Measurements from ENCODE around the gene TM4SF18.
"Not testable (repeated sequence)": the region's sequence is repeated elsewhere in the genome, so short reads cannot be mapped to it uniquely, and the experiment has no call there.

The TM4SF18 gene, protein sequence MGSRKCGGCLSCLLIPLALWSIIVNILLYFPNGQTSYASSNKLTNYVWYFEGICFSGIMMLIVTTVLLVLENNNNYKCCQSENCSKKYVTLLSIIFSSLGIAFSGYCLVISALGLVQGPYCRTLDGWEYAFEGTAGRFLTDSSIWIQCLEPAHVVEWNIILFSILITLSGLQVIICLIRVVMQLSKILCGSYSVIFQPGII

DNA sequence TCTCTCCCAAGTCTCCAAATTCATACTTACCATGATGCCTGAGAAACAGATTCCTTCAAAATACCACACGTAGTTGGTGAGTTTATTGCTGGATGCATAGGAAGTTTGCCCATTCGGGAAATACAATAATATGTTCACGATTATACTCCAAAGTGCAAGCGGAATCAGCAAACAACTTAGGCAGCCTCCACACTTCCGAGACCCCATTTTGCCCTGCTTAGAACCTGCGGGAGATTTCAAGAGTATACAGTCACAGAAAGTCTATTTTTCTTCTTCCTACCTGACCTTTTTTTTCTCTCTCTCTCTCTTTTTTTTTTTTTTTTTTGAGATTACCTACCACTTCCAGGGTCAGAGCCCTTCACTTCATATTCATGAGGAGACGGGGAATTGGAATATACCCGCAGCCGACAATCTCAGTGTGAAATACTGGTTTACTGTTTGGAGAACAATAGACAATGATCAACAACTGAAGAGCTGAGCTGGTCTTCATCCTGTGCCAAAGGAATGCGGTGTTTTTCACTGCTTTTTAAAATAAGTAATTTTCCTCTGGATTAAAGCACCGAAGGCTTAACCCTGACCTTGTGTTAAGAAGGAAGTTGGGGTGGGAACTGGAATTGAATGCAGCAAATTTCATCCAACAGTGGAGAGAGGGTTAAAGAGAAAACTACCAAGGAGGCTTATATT, at the start of gene TM4SF18:
Gene TM4SF18 (minus strand): TSS at position 461 of the 684 bp plus-strand sequence. CDS start 254 bp downstream, at position 207.
- DNase-seq, result no peak

DNA sequence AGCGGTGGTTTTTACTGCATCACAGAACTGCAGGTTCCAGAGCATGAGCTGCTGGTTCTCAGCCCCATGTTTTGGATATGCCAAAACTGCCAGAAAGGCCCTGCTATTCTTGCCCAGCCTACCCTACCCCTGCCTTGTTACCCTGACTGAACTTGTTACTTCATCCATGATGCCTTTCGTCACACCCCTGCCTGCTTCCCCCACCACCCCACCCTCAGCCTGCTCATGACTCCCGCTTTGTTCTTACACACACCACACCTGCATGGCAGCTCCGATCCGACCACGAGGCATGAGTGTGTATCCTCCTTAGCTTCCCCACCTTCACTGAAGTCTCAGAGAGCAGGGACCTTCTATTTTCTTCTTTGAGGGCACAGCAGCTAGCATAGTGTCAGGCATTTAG, 49.1 kb upstream of the TM4SF18 start:
- DNase-seq, result no peak

DNA sequence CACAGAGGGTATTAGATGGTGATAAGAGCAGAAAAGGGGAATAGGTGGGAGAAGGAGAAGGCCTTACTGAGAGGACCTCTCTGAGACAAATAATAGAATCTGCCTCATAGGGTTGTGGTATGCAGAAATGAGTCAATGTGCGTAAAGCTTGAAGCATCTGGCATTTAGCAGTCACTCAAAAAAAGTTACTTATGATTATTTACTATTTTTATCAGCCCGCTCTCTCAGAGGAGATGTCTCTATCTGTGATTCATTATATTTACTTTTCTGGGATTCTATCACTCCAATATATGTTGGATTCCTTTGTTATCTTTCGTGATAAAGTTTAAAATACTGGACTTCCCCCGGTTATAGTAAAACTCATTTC, 48.6 kb upstream of the TM4SF18 start:
- DNase-seq, result no peak

DNA sequence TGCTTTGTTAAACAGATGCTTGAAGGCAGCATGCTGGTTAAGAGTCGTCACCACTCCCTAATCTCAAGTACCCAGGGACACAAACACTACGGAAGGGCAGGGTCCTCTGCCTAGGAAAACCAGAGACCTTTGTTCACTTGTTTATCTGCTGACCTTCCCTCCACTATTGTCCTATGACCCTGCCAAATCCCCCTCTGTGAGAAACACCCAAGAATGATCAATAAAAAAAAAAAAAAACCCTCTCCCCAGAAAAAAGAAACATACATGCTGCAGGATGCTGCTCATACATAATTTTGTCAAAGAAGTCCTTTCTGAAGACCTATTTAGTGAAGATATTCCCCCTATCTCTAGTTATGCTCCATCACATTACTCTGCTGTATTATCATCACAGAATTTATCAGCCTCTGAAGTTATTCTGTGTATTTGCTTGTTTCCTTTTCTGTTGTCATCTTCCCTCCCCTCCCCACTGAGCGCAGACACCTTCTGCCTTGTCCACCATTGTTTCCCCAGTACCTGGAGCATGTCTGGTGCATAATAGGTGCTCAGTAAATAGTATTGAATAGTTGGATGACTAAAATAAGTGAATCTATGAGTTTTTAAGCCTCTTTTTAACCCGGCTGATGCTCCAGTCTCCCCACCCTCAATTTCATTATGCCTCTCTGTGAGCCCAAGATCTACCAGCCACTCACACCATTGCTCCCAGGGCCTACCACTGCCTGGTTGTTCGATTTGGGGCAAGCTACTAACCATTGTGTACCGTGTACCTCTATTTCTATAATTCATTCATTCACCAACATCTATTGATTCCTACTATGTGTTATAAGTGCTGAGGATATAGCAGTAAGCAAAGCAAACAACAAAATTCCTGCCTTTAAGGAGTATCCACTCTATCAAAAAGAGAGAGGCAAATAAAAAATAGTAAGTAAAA, 48.0 kb upstream of the TM4SF18 start:
- no peak for DNase-seq

DNA sequence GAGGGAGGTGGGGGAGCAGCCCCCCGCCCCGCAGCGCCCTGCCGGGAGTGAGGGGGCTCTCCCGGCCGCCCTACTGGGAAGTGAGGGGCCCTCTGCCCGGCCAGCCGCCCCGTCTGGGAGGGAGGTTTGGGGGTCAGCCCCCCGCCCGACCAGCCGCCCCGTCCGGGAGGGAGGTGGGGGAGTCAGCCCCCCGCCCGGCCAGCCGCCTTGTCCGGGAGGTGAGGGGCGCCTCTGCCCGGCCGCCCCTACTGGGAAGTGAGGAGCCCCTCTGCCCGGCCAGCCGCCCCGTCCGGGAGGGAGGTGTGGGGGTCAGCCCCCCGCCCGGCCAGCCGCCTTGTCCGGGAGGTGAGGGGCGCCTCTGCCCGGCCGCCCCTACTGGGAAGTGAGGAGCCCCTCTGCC, 46.8 kb upstream of the TM4SF18 start:
- not testable (repeated sequence) for DNase-seq

DNA sequence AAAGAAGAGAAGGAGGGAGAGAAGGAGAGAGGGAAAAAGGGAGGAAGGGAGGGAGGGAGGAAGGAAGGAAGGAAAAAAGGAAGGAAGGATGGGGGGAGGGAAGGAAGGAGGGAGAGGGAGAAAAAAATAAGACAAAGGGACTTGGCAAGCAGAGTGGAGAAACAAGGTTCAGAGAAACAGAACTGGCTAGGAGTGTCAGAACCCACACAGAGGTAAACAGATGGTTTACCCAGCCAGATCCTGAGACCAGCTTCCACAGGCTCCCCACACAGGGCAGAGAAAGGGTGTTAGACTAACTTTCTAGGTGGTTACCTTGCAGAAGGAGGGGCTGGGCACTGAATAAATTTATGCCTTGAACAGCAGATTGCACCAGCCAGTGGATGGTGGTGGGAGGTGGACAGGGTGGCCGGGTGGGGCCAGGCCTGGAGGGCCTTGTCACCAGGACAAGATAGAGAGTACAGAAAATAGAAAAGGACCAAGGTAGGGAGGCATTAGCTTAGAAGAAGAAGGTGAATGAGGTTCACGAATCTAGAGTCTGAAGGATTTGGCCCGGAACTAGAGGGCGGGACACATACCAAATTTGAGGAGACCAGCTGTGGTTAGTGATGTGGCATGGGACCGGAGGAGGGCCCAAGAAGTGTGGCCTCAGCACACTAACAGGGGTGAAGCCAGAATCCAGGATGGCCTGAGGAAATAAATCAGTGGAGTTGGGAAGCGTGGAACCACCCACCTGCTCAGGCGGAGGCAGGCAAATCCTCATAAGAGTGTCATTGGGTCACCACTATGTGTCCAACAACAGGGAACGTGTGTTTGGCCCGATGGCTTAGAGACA, 45.3 kb upstream of the TM4SF18 start:
- no peak for DNase-seq

DNA sequence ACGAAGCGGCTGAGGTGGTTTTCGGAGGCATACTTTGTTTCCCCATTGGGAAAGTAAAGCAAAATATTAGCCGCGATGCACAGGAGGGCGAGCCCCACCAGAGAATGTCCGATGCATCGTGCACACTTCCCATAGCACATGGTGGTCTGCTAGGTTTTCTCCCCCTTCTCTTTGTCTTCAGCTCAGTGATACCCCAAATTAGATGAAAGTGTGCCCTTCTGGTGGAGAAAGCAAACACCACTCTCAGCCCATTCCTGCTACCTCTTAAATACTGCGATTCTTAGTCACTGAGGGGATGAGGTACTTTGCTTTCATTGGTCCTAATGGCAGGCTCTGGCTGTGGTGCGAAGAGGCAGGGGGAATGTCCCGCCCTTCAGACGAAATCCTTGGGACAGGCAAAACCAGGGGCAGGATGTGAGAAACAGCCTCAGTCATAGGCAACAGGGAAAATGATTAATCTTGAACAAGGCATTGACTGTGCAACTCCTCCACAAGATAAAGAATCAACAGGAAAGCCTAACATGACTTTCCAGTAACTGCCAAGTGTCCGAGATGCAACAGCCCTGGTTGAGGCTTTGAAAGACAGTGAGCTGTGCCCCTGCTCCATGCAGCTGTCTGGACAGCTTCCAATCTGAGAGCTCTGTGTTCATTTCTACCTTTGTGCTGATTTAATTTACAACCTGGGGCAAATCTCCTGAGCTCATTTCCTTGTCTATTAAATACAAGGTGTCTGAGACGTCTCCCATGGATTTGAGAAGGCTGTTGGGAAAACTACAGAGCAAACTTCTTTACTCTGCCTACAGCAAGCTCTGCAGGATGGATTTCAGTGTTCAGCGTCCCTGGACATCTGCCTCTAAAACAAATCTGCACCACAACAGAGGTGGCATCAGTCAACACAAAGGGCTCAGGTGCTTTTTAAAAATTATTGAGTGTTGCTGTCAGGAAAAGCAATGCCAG, 44.2 kb upstream of the TM4SF18 start, which contains the start of gene TM4SF1:
Gene TM4SF1 (minus strand): TSS at position 242 of the 957 bp plus-strand sequence. CDS start 102 bp downstream, at position 140.
- no peak for DNase-seq

DNA sequence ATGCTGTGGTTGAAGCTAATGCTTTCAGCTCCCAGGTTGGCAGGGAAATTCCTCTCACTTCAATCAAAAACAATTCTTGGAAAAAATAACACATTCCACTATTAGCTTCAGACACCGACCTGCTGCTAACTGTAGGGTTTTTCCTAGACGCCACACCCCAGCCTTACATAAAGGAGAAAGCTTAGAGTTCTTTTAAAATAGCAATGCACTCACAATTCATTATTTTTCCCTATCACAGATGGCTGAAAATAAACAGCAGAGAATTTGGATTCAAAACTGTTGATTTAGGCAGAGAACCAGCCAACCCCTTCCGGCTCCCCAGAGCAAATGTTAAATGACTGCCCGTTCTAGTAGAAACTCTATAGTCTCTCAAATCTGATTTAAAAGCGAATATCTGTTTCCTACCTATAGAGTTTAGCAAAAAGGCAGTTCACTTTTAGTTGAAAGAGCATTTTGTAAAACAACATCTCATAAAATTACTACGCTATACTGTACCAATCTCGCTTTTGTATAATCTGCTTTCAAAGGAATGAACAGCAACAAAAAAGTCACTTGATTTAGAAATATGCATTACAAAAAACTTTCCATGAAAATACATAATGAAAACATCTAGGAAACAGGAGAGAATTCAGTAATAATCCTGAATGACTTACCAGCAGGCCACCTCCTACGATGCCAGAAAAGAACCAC, 43.4 kb upstream of the TM4SF18 start:
- no peak for DNase-seq

DNA sequence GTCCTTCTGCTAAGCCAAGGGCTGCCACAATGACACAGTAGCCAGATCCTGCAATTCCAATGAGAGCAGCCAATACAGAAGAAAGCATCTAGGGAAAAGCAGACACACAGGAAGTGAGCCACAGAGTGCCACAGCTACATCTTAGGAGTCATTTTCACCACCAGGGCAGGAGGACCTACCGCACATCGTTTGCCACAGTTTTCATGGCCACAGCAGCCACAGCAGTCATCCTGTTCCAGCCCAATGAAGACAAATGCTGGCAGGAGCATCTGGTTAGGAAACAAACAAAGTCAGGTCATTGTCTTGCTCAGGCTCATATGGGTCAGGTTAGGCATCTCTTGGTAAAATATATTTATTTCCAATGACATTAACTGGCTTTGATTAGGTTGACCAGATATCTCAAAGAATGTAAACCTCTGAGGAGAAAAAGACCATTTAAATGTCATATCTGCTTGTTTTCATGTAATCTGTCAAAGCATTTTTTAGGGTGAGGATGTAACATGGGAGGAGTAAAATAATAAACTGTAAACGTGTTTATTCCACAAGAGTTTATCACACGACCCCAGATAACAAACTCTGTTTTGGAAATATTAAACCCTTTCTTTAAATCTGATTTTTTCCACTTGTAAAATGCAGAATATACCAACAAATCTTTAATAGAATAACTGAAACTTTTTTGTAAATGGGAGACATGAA, 42.2 kb upstream of the TM4SF18 start:
- no peak for DNase-seq

DNA sequence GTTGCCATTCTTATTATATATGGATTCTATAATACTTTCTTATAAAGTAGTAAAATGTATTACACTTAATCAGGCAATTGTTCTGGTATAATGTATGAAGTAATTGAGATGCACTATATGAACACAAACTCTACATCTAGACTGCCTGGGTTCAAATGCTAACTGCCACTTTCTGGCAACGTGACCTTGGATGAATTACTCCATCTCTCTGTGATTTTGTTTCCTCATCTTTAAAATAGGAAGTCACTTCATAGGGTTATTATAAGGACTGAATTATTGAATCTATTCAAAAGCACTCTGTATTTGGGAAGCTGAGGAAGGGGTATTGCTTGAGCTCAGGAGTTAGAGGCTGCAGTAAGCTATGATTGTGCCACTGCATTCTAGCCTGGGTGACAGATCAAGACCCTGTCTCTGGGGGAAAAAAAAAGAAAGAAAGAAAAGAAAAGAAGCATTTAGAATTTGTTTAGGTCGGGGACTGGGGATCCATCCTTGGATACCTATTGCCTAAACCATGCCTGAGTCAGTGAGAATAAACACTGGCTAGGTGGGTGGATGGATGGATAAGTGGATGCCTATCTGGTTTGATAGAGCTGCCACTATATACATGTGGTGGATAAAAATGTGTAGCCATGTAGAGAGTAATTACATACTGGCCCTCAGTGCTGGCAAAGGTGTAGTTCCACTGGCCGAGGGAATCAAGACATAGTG, 41.5 kb upstream of the TM4SF18 start:
- DNase-seq, result no peak

DNA sequence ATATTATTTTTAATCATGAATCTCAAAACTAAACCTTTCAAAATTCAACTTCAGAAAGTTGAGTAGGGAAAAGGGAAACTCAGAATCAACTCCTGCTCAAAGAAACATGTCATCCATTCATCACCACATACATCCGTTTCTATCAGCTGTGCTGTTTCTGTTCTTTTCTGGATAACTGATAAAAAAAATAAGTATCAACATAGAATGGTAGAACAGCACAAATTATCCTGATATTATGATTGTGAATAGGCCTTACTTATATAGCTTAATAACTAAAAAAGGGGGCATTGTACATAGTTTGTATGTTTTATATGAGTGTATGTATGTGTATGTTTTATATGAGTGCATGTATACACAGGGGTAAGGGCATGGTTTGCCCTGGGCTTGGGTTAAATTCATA, 41.0 kb upstream of the TM4SF18 start:
- DNase-seq, result no peak

DNA sequence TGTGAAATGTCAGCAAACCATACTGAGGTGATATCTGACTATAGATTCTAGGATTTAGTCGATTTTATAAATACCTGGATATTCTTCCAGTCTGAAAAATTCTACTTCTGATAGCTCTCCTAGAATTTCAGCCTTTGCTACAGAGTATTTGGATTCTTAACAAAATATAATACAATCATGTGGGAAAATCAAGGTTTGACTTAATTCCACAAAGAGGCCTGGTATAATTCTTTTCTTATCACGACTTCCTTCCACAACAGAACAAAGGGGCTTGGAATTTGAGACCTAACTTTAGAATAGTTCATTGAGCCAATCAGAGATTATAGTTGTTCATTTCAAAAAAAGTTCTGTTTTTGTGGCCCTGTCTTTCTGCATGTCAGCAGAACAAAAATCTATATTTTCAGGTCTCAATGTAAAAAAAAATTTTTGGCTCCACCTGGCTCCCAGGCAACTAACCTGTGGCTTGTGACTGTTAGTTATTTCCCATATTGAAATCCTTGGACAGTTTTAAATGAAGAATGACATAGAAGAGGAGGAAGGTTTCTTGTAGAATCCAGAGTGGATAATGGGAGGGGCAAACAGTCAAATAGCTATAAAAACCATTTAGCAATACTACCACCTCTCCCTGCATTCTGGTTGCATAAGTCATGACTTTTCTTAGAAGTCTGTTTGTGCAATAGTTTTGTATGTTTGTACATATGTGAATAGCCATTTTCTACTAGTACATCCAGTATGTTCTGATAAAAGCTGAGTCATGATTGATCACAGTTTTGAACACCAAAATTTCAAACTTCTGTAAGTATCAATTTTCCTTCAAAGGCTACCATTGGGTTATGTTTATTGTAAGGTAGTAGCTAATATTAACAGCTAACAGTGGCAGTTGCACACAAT, 40.0 kb upstream of the TM4SF18 start:
- DNase-seq, result no peak

DNA sequence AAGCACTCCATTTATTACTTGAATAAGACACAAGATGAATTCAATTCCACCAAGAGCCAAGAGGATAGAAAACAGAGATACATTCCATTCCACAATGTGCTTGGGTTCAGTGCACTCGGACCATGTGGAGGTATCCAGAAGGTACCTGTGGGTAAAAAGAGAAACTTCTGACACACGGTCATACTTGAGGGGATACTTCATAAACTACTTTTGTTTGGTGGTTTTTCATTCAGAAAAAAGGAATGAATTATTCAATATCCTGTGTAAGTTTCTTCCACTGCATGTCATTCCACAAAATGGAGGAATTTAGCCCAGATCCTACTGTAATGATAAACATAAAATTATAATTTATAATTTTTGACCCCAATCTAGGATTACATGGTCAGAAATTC, 38.3 kb upstream of the TM4SF18 start:
- DNase-seq, result no peak

DNA sequence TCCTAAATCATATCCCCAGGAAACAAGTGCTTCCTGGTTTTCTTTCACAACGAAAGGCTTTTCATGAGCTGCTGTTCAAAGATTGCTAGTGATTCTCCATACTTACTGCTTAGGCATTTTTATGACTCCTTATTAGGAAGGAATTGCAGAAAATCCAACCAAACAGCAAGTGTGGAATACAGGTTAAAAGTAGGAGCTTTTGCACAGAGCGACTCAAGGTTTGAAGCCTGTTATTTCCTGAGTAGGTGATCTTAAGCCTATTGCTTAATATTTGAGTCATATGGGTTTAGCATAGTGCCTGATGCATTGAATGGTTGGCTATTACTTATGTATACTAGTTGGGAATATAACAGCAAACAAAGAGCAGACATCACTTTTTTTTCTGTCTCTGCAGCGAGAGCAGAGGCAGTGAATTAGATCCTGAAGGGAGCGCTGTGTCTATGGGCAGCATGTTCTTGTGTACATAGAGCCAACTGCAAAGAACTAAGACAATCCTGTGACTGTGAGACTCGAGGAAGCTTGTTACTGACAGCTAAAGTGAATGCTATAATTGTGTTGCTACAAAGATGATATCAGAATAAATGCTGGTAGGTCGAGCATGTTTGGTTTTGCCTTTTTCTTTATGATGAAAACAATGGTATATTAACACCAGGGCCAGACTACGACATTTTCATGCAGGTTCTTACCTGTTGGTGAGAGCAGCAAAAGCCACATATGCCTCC, 37.7 kb upstream of the TM4SF18 start:
- no peak for DNase-seq

DNA sequence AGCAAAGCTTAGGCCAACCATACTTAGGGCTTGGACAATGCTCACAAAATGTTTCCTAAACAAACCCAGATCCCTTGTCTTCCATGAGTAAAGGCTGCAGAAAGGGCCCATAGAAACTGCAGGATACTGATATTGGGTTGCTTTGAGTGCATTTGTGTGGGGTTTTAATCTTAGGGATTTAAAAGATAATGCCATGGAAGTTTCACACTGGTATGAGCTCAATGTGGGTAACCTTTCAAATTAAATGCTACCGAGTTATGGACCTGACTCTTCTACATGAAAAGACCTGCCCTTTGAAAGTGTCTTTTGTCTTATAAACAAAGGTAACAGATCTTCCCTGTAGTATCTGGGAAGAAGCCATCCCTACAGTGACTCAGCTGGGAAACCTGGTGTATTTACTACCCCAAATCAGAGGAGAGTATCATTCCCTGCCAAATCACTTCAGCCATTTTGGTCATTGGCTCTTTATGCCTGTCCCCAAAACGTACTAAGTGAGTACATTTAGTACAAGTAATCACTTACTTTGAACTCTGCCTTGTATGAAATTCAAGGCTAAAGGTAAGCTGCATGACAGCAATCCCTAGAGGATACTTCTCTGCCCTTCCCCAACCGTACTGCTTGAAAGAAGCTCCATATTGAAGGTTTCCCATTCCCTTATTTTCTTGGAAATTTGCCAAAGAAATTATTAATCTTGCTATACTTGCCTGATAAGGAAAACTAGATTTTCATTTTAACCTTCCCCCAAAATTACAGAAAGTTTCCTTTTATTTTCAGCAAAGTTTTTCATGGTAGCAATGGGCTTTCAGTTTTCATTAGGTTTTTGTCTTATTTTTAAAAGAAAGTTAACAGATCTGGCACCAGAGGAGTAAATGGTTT, 36.8 kb upstream of the TM4SF18 start:
- no peak for DNase-seq

DNA sequence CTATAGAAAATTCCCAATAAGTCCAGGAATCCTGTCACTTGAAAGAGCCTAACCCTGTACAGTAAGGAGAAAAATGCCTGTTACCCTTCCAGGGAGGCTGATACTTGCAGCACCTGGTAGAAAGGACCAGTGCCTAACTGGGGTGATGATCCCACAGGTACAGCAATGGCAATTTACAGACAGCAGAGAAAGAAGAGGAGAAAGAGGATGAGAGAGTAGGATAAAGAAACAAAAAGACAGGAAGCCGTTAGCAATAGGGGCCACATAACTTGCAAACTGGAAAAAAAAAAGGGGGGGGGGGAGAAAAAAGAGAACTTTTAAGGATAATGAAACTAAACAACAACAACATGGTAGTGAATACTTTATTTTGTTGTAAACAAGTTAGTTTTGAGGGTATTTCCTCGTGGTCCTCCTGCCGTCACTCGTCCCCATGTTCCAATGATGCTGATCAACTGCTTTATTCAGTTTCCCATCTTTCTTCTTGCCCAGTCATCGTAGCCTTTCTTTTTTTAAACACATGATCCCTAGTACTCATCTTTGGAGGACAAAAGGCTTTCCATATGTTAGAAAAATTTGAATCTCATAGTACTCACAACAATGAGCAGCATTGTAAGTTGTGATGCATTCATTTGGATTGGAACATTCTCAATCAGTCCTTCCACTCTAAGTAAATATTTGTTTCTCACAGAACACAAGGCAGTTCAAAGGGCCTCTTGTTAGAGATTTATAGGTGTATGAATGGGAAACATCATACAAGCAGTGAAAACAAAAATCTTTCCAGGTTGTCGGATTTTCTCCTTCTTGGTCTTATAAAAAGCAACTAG, 35.5 kb upstream of the TM4SF18 start:
- no peak for DNase-seq

Measured in activated CD4-positive, alpha-beta T cell treated with anti-CD3 and anti-CD28 coated beads, Interleukin-2, amount 50 U/mL, for 4 hours (primary cell).